SK-N-MC (cell line): ENCODE results near the gene TSPAN16.

Experiments used
- EZH2 ChIP-seq: fragments of 200-600 bp; sonication (generic); IDR thresholded peaks from one replicate; pipeline ENCODE4 v1.6.1; 2017; ENCODE audit warnings: antibody characterized with exemption
- POLR2AphosphoS5 ChIP-seq: IDR thresholded peaks from 2 replicates; pipeline ENCODE4 v1.6.1; 2012; ENCODE audit warnings: mild to moderate bottlenecking, low read depth, low read length, borderline replicate concordance

DNA sequence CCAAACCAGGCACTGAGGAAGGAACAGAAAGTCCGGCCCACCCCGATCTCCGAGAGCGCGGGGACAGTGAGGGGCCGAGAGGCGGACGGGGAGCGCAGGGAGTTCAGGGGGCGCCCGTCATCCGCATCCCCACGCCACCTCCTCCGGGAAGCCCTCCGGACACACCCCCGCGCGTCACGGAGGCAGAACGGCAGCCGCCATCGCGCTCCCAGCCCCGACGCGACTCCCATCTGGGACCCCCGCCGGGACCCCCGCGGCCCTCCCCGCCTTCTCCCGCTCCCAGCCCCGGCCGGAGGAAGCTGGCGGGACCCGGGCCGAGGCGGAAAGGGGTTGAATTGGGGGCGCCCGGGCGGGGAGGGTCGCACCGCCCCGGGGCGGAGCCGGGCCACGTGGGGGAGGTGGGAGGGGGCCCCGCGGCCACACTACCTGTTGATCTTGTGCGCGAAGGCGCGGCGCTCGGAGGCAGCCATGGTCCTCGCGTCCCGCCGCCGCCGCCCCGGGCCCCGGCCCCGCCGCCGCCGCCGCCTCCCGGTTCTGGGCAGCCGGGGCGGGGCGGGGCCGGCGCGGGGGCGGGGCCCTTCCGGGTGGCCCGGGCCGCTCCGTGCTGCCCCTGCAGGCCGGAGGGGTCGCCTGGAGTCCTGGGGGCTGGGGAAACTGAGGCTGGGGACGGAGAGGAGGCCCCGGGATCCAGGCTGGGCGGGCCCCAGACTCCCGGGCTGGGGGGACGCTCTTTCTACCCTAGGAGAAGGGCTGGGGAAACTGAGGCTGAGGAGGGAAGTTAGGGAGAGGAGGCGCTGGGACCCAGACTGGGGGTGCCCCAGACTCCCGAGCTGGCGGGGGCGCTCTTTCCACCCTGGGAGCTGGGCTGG, 33.8 kb upstream of the TSPAN16 start, which contains the start of gene DOCK6:
- no peak for TF ChIP-seq EZH2
- TF ChIP-seq POLR2AphosphoS5: no peak
